GM19023 (cell line): ENCODE measurements around the gene CMIP.

ENCODE experiments used
- ATAC-seq: cut with Tn5 transposase; IDR thresholded peaks from one replicate; pipeline ENCODE4 v1.9.1; 2021; ENCODE audit warnings: mild to moderate bottlenecking, moderate library complexity; ENCODE audit not compliant: unreplicated experiment

Gene CMIP

GRCh38 chr16:81562174-81562849, 117.7 kb downstream of the CMIP start:
- ATAC-seq = no peak

- ATAC-seq = no peak
Measured at GRCh38 chr16:81562926-81563325, 118.3 kb downstream of the CMIP start.

- no peak for ATAC-seq
Measured at GRCh38 chr16:81564421-81564911, 119.9 kb downstream of the CMIP start.

- no peak for ATAC-seq
Measured at GRCh38 chr16:81565321-81566028, 120.9 kb downstream of the CMIP start.

- no peak for ATAC-seq
Measured at GRCh38 chr16:81566086-81567007, 121.7 kb downstream of the CMIP start.

DNA sequence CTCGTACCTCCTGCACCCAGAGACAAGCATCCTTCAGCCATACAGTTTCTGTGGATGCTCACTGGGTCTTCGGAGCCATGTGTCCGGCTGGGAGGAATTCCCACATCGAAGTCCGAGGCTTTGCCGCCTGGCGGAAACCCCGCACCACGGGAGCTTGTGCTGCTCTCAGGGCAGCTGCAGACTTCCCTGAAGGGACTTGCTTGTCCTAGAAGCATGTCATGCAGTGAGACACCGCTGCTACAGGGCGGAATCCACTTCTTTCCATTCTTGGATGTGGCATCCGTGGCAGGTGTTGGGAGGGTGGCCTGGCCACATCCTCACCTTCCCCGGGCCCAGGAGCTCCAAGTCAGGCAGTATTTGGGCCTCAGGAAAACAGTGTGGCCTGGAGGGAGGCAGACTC, 122.5 kb downstream of the CMIP start:
- no peak for ATAC-seq

DNA sequence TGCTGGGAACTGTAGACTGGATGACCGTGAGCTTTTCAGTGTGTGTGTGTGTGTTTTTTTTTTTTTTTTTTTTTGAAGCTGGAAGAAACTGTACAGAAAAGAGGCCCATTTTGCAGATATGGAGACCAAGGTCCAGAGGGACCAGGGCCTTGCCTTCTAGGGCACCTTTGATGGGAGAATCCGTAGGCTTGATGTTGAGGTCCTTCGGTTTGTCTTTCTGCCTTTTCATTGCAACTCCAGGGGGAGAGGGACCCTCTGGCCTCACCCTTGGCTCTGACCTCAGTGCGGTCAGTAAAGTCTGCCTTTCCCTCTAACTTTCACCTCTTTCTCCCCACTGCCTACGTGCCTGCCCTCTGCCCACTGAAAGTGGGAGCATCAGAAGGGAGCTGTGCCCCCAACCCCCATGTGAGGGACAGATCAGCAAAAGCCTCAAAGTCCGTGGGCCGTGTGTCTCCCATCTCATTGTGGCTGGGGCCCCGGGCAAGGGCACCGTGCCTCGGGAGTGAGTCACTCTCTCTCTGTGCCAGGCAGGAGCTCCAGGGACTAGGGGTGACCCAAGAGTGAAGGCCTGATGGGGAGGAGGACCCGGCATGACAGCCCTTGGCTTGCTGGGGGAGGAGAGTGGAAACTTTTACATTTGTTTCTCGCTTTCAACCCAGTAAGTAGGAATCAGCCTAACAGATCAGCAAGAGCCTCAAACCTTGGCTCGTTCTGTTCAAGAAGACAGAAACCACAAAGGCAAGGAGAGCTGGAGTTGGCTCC, 123.6 kb downstream of the CMIP start:
- ATAC-seq = no peak

GRCh38 chr16:81568749-81569087, 124.1 kb downstream of the CMIP start:
- no peak for ATAC-seq

DNA sequence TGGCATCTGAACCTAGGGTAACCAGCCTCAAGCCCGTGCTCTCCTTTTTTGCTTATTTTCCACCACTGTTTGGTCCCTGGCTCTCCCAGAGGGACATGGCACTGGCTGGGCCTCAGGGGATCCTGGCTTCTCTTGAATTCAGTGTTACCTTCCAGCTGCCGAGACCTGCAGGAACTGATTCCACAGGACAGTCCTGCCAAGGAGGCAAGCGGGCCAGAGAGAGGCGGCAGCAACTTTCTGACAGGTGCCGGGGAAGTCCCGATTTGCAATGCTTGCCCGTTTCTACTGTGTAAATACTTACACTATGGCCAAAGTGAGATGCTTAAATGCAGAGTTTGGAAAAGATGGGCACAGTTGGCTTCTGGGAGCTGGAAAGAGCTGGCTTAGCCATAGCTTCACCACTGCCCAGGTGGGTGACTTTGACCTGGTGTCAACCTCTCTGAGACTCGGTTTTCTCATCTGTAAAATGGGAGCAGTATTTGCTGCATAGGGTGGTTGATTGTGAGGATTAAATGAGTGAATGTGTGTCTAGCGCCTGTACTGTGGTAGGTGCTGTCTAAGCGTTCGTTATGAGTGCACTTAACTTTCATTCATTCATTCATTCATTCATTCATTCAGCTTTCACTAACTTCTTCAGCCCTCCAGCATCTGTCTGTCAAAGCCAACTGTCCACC, 124.9 kb downstream of the CMIP start:
- no peak for ATAC-seq

GRCh38 chr16:81570151-81570846, 125.7 kb downstream of the CMIP start:
- ATAC-seq = no peak

GRCh38 chr16:81571175-81571574, 126.6 kb downstream of the CMIP start:
- no peak for ATAC-seq

DNA sequence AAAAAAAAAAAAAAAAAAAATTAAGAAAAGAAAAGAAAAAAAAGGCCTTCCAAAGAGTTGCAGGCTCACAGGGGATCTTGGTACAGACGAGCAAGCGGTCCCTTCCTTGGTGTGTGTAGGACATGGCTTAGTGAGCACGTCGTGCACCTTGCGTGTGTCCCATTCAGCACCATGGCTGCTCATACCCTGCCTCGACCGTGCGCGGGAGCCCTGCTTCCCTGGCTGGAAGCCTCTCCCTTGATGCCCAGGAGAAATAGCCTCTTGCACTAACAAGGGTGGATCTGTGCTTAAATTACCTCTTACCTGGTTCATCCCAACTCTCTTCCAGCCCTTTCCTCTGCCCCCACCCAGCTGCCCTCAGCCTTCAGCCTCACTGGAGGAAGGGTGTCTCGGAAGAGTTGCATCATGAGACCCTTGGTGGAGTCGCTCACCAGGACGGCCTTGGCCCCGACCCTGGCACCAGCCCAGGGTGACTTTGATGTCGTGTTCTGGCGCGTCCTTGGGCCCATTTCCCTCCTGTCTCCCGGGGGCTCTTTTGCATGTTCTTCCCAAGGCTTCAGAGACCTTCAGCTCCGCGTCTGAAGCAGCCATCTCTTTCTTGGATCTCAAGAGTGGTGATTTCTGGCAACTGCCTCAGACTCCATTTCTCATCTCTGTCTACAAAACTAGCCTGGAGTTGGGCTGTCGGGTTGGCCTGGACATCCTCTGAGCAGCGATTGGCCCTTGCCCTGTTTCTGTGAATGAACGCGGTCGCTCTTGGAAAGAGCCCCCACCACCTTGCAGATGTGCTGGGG, 127.2 kb downstream of the CMIP start:
- ATAC-seq = no peak

DNA sequence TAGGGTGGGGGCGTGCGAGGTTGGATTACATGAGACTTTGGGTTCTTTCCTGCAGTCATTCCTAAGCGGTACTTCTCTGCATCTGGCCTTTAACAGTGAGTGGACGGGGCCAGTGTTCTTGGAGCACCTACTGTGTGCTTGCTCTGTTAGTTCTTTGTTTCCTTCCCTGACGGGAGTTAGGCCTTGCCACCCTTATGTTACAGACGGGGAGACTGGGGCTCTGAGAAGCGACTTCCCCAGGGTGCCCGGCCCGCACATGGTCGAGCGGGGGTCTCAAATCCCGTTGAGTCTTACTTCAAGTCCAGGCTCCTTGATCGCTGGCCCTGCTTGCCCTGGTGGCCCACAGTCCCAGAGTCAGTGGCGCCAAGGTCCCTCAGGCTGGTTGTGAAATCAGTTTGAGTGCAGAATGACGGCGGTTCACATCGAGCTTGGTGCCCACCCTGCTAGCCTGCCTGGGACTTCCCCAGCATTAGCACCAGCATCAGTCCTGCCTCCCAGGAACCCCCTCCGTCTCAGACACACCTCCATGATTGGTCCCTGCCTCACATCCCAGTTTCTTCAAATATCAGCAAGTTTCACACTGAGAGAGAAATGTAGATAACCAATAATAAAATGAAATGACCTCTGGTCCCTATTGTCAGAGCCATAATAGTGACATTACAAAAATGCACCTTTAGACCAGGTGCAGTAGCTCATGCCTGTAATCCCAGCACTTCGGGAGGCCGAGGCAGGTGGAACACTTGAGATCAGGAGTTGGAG, 128.0 kb downstream of the CMIP start:
- ATAC-seq = no peak

DNA sequence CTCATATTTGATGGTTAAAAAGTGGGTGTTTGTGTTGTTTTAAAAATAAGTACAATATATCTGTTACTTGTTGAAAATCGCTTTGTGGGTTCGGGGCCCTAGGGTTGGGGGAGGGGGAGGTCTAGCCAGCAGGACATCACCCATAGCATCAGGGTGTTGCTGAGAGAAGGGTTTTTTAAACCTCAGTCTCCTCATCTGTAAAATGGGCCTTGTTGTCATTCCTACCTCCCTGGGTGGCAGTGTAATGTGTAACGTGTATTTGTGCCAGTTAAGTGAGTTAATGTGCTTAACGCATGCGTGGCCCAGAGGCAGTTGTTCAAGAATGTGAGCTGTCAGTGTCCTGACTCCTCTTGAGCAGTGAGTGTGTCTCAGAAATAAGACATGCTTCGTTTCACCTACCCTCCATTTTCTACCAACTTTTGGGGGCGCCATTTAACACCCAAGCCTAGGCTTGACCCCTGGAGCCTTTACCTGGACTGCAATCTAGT, 129.0 kb downstream of the CMIP start:
- ATAC-seq = no peak

DNA sequence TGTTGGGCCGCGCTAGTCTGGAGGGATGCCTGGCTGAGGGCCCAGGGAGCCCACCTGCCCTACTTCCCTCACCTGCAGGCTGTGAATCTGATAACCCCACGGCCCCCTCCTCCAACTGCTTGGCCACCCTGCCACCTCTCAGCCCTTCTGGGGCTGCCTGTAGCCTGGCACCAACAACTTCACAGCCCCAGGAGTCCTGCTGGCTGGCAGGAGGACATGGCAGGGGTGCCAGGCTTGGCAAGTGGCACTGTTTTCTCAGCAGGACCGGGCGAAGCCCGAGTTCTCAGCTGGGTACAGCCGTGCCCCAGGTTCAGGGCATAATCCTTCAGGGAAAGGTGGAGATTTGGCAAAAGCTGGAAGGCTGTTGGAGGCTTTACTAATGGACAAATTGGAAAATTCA, 129.6 kb downstream of the CMIP start:
- no peak for ATAC-seq

DNA sequence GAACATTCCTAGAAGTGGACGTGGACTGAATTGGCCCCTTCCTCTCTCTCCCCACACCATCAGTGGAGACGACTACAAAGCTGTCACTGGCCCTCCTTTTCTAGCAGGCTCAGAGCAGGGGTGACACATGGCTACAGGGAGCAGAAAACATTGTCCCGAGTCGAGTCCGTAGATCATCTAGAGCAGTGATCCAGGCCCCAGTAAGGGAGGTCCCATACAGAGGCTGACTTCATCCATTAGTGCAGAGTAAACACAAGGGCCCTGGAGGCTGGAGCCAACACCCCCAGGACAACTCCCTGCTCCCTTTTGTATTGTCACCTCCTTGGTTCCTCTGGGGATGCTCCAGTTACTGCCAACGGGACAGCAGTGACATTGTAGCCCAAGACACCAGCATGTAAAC, 130.7 kb downstream of the CMIP start:
- ATAC-seq = no peak

GRCh38 chr16:81575834-81576233, 131.2 kb downstream of the CMIP start:
- ATAC-seq = no peak

GRCh38 chr16:81576696-81577095, 132.1 kb downstream of the CMIP start:
- no peak for ATAC-seq
